HuH-7.5 (cell line): Measurements from ENCODE around the gene PGAM2.
"Not testable (repeated sequence)": the region's sequence is repeated elsewhere in the genome, so short reads cannot be mapped to it uniquely, and the experiment has no call there.

Experiments used
- DNase-seq: peaks from one replicate; pipeline ENCODE4 v3.0.0; 2011; ENCODE audit warnings: low spot score

Gene PGAM2

DNA sequence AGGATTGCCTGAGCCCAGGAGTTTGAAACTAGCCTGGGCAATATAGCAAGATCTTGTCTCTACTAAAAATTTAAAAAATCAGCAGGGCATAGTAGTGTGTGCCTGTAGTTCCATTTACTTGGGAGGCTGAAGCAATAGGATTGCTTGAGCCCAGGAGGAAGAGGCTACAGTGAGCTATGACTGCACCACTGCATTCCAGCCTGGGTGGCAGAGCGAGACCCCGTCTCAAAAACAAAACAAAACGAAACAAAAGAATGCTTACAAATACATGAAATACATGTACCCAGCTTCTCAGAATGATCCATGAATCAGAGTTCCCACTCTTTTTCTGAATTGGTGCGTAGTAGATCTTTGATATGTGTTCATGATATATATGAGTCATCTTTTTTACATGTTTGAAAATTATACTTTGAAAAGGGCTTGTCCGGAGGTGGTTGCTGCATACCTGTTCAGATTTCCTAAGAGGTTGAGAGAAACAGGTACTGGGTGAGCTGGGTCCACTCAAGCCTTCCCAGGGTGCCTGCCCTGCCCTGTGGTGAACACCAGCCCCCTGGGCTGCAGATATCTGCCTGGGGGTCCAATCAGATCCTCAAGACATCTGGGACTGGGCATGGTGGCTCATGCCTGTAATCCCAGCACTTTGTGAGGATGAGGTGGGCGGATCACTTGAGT lies 42.4 kb downstream of the PGAM2 start:
- DNase-seq = not testable (repeated sequence)

DNA sequence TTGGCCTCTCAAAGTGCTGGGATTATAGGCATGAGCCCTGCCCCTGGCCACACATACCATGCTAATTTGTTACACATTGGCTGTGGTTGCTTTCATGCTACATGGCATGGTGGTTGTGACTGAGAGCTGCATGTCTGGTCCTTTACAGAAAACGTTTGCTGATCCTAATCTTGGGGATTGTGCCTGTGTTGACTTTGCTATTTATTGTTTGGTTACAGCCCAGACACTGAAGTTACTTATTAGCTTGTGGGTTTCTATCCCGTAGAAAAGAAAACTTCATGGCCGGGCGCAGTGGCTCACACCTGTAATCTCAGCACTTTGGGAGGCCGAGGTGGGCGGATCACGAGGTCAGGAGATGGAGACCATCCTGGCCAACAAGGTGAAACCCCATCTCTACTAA lies 43.3 kb downstream of the PGAM2 start:
- DNase-seq = not testable (repeated sequence)

DNA sequence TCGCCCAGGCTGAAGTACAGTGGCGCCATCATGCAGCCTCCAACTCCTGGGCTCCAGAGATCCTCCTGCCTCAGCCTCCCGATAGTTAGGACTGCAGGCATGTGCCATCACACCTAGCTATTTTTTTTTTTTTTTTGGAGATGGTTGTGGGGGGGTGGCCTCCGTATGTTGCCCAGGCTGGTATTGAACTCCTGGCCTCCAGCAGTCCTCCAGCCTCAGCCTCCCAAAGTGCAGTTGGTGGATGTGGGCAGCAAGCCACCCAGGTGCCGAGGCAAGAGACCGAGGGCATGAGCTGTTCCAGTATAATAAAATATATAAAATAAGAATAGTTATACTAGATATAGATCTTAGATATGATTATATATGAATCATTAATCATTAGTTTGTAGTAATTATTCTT lies 45.5 kb downstream of the PGAM2 start:
- DNase-seq = not testable (repeated sequence)

DNA sequence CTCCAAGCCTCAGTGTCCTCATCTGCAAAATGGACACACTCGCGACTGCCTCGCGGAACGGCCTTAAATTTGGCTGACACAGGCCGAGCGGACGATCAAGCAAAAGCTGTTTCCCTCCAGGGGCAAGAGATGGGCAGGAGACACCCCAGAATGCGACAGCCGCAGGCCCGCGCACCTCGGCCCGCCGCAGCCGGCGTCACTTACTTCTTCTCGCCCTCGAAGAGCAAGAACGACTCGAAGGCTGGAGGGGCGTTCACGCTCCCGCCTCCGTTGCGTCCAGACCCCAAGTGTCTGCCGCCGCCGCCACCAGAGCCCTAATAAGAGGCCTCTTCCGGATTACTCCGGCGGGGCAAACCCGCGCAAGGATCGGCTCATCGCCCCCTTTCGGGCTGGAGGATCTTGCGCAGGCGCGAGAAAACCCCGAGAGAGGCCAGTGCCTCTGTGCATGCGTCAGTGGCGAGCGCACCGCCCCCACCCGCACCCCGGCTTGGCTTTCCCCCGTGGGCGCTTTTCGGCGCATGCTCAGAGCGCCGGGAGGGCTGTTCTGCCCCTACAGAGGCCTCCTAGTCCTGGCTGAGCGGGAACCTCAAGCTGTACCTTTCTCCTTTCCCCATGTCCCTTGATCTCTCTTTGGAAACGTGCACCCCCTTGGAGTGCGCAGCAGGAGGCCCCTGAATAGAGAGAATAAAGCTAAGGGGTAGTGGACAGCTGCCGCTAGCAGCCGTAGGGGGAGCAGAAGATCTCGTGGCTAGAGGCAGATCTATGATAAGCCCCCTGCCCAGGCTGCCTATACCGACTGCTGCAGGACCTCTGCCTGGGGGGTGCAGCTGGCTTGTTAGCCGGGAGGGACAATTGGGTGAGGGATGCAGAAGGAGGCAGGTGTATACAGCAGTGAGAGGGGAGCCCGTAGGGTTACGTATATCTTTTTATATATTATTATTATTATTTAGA lies 46.2 kb downstream of the PGAM2 start:
- peak; percentile 92 for DNase-seq

DNA sequence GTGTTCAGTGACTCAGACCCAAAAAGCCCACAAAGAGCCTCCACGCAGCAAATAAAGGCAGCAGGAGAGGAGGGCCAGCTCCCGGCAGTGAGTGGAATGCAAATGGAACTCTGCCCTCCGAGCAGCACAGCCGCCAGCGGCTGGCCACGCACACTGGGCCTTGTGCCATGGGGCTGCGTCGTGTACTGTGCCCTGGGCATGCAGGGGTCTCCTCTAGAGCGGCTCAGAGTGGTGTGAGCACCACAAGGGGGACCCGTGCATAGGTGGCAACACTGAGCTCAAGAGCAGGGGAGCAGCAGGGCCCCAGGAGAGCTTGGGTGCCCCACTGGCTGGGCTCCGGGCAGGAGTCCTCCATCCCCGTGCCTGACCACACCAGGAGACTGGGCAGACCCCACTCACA lies 50.3 kb downstream of the PGAM2 start:
- not testable (repeated sequence) for DNase-seq
